Measurements from ENCODE around the gene PKD2L2. TPM values are rescaled to one million over a fixed set of nuclear protein-coding genes. Genes with fewer than 3 reads are reported as not detected.
"Not testable (repeated sequence)": the region's sequence is repeated elsewhere in the genome, so short reads cannot be mapped to it uniquely, and the experiment has no call there.

Gene PKD2L2
- total and polyA plus RNA-seq, 8 donors, result 0.05 to 0.23 TPM; not detected in 6

- WGBS, 2 donors, result 80 to 82% methylated on average over 7 of the region's 7 CpGs
- DNase-seq (no peak), ATAC-seq (no peak), FAIRE-seq (no peak)
- no peaks in the 10 kb centered on the region for H3K4me1 ChIP-seq
- no peak overlapping the region for H3K27ac ChIP-seq
- intact Hi-C loops (cut with DNase I), result no loop called here
- H3K27me3 ChIP-seq, result no peaks in the 10 kb centered on the region
- peaks cover 0 to 37% (median 21%) of the 10 kb centered on the region in 3 donors for H3K36me3 ChIP-seq
- H3K9me3 ChIP-seq, result no peaks in the 10 kb centered on the region
- no peak for TF ChIP-seq CTCF (IDR thresholded peaks at IDR 0.05)
- no peak overlapping the region for H3K4me3 ChIP-seq
These were observed 50.1 kb downstream of the PKD2L2 start for GRCh38 chr5:137939331-137939730.

- H3K27ac ChIP-seq; H3K4me3 ChIP-seq; H3K4me1 ChIP-seq; ATAC-seq; FAIRE-seq; H3K27me3 ChIP-seq; intact Hi-C loops (cut with DNase I); H3K9me3 ChIP-seq; DNase-seq: not testable (repeated sequence)
- peaks cover 0 to 75% (median 18%) of the 10 kb centered on the region in 3 donors for H3K36me3 ChIP-seq
- 95 to 98% methylated on average over 4 of the region's 4 CpGs for WGBS, 2 donors
These were observed 55.0 kb downstream of the PKD2L2 start for GRCh38 chr5:137944280-137944679.

GRCh38 chr5:137945825-137946224 is 56.6 kb downstream of the PKD2L2 start:
- DNase-seq, result no peak
- Histone ChIP-seq H3K27ac (no peak overlapping the region), H3K4me3 (no peak overlapping the region), H3K27me3 (no peaks in the 10 kb centered on the region), H3K4me1 (no peaks in the 10 kb centered on the region), H3K9me3 (no peaks in the 10 kb centered on the region), H3K36me3 (peaks cover 0 to 79% (median 11%) of the 10 kb centered on the region in 3 donors)
- ATAC-seq, result no peak
- intact Hi-C loops (cut with DNase I), result no loop called here
- no peak for TF ChIP-seq CTCF (IDR thresholded peaks at IDR 0.05)
- FAIRE-seq, result no peak
- 90% methylated on average over 1 of the region's 1 CpG for WGBS, 2 donors

DNA sequence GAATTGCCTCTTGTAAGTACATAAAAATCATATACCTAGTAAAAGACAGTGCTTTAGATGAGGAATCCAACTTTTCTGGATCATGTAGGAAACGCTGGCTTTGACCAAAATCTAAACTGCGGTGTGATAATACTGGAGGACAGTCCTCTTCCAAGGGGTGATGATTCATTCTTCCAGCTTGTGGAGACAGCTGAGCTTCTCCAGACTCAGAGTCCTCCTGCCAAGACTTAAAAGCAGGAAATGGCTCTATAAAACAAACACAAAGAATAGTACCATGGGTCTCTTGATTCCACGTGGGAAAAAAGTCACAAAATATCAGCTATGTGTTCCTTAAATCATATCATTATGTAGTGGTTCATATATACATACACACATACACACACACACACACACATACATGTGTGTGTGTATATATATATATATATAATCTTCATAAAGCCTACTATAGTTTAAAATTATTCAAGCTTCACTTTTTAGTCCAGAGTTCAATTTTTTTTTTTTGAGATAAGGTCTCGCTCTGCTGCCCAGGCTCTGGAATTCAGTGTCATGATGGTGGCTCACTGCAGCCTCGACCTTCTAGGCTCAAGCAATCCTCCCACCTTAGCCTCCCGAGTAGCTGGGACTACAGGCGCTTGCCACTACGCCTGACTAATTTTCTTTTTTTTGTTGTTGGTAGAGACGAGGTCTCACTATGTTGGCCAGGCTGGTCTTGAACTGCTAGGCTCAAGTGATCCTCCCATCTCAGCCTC is 65.0 kb downstream of the PKD2L2 start:
- FAIRE-seq (peak; percentile 59), ATAC-seq (peak in 3 of 4 donors; percentile 51 to 64 (median 59)), DNase-seq (no peak)
- intact Hi-C loops (cut with DNase I), result no loop called here
- Histone ChIP-seq H3K9me3 (no peaks in the 10 kb centered on the region), H3K27ac (no peak overlapping the region), H3K27me3 (no peaks in the 10 kb centered on the region), H3K4me3 (no peak overlapping the region), H3K4me1 (no peaks in the 10 kb centered on the region), H3K36me3 (peaks cover 0 to 35% (median 2%) of the 10 kb centered on the region in 3 donors)
- WGBS, 2 donors, result 81 to 85% methylated on average over 9 of the region's 9 CpGs
- no peak for TF ChIP-seq CTCF (IDR thresholded peaks at IDR 0.05)

DNA sequence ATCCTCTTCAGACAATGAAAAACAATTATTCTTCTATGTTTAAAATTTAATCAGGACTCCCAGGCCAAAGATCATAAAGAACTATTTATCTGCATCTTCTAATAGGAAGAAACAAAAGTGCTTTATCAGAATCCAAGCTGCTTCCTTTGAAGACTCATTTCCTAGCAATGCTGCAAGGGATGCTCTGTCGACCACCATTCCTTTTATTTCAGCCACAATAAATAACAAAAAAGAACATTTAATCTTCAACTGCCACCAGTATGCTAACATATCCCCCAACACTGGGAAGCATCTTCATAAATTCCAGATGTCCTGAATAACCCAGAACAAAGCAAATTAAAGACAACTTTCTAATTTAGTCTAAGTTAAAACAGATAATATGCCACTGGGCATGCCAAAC is 68.7 kb downstream of the PKD2L2 start:
- Histone ChIP-seq H3K27ac (no peak overlapping the region), H3K4me1 (no peaks in the 10 kb centered on the region), H3K4me3 (no peak overlapping the region), H3K27me3 (no peaks in the 10 kb centered on the region), H3K36me3 (peaks cover 0 to 18% (median 2%) of the 10 kb centered on the region in 3 donors), H3K9me3 (no peaks in the 10 kb centered on the region)
- FAIRE-seq (no peak), DNase-seq (no peak), ATAC-seq (no peak)
- intact Hi-C loops (cut with DNase I), result no loop called here
- 57 to 67% methylated on average over 1 of the region's 1 CpG for WGBS, 2 donors
- no peak for TF ChIP-seq CTCF (IDR thresholded peaks at IDR 0.05)
